ENCODE measurements around the gene KDM5B.
A peak's percentile ranks its signal among the peaks of the same experiment; 100 is the strongest.

The KDM5B gene

DNA sequence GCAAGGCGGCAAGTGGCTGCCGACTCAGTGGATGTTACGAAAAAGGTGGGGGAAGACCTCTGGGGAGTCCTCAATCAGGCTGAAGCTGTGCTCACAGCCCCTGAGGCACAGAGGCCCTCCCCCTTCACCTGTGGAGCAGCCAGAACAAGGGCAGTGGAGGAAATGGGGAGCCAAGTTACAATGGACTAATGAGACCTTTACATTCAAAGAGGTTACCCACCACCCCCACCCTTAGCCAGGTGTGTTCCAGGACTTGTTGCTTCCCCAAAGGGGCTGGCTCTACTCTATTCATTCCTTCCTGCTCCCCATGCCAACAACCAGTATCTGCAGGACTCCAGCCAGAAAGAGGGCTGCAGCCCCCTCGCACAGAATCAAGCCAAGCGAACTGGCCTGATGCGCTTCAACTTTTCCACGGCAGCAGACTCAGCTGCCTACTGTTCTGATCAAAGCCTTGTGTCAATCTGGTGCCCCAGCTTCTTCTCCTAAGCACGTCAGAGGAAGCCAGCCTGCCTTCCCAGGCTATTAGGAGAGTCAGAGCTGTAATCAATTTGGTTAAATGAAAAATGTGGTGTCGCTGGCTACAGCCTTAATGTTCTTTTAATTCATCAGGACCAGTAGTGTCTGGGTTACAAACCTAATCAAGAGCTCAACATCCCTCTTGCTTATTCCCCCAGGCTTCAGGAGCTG is 96.1 kb downstream of the KDM5B start:
- DNase-seq (ENCODE audit: low read depth in 2 of 2) = no peak

DNA sequence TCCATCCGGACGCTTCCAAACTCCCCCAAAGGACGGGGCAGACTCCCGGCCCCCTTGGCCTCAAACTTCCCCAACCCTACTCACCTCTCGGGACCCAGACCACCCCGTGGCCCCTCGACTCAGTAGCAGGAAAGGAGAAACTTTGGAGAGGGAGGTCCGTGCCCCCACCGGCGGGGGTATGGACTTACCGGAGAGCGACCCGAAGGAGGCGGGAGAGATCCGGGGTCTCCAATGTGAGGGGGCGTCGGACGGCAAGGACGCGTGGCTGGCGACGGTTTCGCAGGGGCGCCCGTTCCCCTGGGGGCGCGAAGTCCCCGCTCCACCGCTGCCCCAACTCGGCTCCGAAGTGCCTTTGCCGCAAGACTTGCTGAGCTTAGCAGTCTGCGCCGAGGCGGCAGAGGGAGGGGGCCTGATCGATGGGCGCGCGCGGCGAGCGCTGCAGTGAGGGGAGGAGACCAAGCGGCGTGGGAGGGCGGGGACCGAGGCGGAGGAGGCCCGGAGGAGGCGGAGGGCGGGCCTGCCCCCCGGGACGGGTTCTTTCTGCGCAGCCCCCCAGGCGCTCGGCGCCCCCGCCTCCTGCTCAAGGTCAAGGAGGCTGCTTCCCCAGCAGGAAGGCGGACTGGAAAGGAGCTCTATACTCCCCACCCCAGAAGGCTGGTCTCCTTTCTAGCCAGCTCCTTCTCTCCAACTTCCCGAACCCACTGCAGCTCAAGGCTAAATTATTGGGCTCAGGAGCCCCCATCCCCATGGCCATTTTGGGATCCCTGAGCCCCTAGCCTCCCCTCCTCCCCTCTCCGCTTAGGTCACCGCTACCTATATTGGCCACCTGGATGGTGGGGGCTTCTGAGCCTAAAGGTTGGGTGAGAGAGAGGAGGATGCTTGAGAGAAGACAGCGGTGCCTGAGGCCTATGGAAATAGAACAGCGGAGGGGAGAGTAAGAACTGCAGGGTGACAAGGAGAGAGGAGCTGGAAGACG is 97.9 kb downstream of the KDM5B start, which contains the start of gene SYT2:
Gene SYT2 (minus strand): TSS at position 385 of the 976 bp plus-strand sequence. CDS start 104,682 bp downstream, outside the sequence.
- DNase-seq (ENCODE audit: low read depth in 2 of 2) = no peak

DNA sequence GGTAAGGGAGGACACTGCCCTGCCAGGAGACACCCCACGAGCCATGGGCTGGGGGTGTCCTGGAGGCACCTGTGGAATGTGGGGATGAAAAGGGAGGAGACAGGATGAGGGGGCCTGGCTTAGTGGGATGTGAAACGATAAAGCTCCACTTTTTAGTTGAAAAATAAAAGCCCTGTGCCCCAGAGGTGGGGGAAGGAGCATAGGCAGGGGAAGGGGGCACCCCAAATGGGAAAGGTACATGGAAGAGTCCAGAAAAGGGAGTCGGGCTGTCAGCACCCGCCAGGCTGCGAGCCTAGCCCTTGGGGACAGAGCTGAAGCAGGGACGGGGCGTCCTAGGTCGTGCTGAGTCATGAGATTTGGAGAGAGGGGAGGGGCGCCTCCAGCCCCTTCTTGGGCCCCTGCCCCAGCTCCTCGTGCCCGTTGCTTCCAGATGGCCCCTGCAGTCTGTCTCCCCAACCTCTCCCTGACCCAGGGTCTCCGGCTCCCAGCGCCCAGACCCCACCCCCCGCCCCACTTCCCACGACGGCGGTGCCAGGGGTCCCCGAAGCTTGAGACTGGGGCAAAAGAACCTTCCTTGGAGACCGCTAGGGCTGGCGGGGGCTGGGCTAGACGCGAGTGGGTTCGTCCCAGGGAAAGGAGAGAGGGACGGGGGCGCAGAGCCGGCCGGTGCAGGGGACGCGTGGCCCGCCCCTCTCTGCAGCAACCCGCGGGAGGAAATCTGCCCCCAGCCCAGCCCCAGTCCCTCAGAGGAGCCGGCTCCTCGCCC is 98.8 kb downstream of the KDM5B start:
- DNase-seq (ENCODE audit: low read depth in 2 of 2) = no peak

DNA sequence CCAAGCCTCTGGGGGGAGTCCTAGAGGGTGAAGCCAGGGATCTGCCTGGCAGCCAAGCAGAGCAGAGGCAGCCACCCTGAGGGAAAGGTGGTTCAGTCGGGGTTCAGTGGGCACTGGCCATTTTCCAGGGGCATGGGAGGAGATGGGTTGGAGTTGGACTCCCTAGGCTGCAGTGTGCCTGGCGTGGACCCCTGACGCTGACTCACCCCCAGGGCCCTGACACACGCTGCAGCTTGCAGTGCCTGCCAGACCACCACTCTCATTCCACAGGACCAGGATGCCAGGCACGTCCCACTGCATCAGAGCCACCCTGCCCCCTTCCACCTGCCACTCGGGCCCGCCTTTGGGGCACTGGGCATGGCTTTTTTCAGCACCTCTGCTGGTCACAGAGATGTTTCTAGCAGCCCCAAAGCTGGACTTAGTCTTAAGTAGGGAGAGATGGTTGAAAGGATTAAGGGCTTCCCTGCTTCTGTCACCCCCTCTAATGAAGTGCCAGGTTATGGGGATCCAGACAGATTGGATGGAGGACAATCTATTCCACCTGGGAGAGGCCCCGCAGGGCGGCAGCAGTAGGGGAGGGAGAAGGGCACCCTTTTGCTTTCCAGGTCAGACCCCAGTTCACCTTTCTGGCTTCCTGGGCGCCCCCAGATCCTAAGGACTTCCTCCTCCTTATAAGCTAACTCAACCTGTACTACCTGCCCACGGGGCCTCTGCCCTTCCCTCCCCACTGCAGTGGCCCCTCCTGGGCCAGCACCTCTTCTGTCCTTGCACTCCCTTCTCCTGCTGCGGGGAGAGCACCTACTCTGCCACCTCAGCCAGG is 99.6 kb downstream of the KDM5B start:
- no peak for DNase-seq (ENCODE audit: low read depth in 2 of 2)

DNA sequence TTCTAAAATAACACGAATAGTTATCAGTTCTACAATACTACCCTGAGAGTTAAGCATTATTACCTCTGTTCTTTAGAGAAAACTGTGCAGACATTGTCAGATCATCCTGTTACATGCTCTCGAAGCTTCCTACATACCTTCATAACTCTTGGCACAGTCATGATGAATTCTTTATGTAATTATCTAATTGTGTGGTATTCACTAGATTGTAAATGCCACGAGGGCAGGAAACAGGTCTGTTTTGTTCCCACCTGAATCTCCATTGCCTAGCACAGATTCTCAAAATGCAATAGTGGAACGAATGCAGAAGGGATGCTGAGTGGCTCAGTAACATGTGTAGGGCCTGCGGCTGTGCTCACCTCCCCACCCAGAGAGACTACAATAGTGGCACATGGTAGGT is 101.4 kb downstream of the KDM5B start:
- no peak for DNase-seq (ENCODE audit: low read depth in 2 of 2)

DNA sequence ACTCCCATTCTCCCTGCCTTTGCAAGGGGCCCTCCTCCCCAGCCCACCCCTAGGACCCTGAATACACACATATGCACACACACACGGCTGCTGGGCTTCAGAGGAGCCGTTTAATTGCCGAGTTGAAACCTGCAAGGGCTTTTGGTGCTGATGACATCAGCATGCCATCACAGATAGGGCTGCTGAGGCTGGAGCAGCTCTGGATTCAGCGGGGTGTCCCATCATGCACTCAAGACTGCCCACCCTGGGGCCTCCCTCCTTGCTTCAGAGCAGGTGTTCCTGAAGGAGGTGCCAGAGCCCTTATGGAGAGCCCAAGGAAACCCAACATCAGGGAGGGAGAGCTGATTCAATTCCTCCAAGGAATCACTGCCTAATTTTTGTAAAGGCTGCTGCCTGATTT is 103.6 kb downstream of the KDM5B start:
- no peak for DNase-seq (ENCODE audit: low read depth in 2 of 2)

DNA sequence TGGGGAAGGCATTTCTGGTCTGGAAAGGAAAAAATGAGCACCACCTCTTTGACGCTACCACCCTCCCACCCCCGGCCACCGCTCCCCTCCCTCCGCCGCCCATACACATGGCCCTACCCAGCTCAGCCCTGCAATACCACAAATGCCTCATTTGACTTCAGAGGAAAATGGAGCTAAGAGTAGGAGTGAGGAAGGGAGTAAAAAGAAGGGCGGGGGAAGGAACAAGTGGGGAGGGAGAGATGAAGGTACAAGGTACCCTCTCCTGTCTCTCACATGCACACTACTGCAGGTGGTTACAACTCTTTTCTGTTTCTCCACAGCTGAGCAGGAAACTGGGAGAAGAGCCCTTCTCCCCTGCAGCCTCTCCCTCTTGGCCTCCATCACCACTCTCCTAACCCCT is 105.0 kb downstream of the KDM5B start:
- no peak for DNase-seq (ENCODE audit: low read depth in 2 of 2)

DNA sequence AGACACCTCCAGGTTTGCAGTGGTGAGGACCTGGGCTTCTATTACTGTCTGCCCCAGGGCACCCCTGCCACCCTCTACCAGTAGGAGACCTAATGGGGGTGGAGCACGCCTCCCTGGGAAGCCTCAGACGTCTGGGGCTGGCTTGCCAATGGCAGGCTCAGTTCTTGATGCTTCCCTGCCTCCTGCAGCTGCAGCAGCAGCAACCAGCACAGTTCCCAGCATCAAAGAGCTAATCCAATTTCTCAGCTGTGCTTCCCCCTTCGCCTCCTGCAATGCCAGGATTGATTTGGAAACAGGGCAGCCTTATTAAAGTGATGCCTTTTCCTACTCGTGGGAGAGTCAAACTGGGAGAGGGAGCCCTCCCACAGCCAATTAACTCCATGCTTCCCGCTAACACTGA is 106.1 kb downstream of the KDM5B start:
- no peak for DNase-seq (ENCODE audit: low read depth in 2 of 2)

DNA sequence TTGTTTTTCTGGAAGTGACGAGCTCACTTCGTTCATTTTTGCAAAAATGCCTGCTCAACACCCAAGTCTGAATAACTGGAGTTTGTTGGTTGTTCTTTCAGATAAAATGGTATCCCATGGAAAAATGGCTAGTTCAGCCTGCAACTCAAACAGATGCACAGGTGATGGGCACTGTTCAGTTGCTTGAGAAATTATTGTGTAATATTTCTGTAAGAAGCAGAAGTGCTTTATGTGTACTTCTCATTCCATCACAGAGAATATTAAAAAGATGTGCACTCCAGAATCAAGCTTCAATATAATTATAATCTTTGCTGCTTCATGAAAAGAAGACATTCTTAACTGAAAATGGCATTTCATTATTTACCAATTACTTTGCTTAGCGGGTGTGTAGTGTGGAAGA is 107.0 kb downstream of the KDM5B start:
- DNase-seq (ENCODE audit: low read depth in 2 of 2) = no peak

DNA sequence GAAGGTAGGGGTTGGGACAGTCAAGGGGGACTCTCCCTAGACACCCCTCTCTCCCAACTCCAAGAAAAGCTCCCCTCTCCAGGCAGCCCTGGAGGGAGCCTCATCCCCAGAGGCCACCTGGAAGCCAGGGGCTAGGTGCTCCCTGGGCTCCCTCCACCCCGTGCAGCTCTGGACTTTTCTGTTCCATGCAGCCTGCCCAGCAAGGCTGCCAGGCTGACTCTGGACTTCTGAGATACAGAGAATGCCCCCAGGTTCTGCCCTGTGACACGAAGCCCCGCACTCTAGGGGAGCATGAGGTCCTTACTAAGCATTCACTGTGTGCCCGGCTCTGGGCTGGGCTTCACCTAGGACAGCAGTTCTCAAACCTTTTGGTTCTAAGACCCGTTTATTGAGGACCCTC is 108.2 kb downstream of the KDM5B start:
- DNase-seq (ENCODE audit: low read depth in 2 of 2) = no peak

DNA sequence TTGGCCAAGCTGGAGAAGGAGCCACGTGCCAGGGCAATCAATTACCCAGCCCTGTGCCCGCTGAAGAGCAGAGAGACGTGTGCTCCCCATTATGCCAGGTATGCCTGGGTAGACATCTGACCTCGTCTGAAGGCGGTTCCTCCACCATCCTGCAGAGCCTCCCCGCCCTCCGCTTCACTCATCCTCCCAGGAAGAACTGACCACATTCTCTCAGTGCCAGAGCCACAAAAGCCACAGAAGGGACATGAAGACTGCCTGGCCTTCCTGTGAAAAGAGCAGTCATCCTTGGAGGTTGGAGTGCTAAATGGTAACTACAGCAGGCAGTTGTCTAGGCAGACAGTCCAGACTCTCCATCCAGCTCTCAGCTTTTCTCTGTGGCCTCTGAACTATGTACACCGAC is 109.9 kb downstream of the KDM5B start:
- no peak for DNase-seq (ENCODE audit: low read depth in 2 of 2)

DNA sequence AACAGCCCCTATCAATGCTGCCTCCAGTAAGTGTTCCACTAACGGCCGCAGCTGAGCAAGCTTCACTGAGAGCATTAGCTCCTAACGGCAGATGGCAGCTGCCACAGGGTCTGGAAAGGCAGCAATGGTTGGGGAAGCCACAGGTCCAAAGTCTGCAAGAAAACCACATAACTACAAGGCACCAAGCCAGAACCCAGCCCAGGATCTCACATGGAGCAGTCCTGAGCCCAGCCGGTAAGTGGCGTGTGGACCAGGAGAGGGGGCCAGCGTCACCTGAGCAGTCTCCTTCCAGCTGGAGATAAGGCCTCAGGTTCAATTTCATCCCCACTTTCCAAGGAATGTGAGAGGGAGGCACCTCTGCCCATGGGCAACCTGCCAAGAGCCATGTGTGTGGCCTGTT is 111.2 kb downstream of the KDM5B start:
- no peak for DNase-seq (ENCODE audit: low read depth in 2 of 2)

DNA sequence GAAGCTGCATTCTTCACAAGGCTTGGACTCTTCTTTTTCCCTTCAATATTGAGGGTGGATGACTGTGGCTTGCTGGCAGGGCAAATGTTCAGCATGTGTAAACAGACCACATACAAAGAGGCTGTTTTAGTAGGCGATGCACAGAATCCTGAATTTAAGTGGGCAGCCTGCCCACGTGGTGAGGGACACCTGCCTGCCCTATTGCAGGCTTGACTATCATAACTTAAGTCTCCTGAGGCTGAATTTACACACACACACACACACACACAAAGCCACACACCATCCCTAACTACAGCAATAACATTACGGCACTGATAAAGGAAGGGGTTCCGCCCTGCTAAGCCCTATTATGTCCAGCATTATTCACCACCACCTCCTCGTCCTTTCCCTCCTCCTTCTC is 113.9 kb downstream of the KDM5B start:
- no peak for DNase-seq (ENCODE audit: low read depth in 2 of 2)

DNA sequence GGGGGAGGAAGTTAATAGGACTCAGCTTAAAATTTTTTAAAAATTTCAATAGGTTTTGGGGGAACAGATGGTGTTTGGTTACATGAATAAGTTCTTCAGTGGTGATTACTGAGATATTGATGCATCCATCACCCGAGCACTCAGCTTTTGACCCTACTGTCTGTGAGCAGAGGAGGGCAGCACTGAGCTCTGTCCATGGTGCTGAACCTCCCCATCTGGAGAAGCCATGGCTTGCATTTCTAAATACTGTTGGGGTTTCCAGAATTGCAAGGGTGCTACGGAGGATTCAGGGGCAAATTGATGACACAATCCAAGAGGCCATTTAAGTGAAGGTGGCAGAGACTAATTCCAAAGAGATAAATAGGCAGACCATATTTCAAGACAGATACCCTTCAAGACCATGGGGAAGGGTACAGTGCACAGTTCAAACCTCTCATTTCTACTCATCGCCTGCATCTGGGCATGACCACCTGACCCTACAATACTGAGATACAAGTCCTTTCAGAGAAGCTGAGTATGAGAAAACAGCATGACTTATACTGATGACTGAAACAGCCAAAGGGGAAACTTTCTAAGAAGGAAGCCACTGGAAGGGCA is 115.2 kb downstream of the KDM5B start:
- DNase-seq (ENCODE audit: low read depth in 2 of 2) = peak; percentile 36 to 37

DNA sequence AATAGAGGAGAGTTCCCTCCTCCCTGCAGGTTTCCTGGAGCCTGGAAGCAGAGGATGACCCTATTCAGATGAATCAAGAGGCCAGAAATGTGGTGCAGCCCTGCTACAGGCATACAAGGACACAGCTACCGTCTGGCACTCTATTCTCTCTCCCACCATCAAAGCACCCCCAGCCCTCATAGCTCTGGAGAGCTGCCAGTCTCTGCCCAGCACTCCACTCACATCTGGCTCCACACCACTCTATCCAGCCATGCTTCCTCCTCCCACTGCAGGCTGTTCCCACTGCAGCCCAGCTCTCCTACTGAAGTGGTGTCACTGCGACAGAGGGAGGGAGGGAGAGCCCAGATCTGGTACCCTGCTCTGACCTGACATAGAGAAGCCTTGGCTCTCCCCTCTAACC is 116.4 kb downstream of the KDM5B start:
- DNase-seq (ENCODE audit: low read depth in 2 of 2) = no peak

DNA sequence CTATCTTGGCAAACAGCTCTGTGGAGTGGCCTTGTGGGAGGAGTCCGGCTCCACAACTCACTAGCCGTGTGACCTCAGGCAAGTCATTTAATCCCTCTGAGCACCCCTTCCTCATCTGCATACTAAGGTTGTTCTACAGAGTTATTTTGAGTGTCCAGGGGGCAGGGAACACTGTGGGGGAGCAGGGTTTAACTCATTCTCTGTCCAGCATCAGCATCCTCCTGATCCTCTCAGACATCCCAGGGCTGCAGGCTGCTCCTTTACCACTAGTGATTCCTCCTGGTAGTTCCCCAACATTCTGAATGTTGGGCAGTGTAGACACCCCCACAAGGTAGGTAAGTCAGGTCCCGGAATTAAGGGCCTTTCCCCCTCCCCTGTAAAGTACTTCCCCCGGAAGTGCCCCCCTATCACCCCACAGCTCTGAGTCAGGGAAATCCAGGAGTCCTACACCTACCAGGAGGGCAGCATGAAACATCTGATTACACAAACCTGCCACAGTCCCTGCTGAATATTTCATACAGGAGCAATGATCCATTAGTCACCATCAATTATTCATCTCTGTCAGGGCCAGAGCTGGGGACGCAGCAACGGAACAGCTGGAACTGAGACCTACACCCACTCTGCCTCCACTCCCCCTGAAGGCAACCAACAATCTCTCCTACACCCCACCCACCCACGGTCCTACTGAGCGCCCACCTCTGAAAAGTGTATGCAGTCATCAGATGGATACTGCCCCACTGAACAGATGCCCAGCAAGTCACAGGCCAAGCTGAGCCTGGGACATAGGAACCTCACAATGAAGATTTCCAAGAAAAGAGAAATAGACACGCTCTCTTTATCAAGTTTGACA is 118.5 kb downstream of the KDM5B start:
- DNase-seq (ENCODE audit: low read depth in 2 of 2) = no peak

DNA sequence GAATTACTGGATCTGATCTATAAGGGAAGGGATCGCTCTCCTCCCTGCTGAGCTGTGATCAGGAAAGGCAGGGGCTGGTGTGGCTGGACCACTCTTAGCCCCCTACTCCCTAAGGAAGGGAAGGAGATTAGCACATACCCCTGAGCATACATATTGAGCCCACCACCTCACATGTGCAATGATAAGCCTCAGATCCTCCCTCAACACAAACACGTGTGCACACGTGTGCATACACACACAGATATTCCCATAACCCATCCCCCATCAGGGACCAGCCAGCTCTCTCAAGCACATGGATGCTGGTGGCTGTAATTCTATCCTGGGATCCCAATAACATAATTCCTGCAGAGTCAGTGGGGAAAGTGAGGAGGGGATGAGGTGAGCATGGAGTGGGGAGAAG is 119.1 kb downstream of the KDM5B start:
- DNase-seq (ENCODE audit: low read depth in 2 of 2) = no peak

DNA sequence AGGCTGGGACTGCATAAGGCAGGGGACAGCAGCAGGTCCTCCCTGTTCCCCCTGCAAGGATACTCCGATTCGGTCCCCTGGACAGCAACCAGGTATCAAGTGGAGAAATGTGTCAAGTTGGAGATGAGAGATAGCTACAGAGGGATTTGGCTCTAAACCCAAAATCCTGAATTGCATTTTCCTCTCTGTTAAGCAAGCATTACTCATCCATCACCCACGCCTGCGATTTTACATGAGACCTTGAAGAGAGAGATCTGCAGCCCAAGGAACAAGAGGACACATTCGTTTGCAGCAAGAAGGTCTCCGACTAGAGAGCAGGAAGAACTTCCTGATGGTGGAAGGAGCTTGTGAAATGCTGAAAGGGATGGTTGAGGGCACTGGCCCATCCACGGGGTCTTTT is 119.8 kb downstream of the KDM5B start:
- DNase-seq (ENCODE audit: low read depth in 2 of 2) = no peak

DNA sequence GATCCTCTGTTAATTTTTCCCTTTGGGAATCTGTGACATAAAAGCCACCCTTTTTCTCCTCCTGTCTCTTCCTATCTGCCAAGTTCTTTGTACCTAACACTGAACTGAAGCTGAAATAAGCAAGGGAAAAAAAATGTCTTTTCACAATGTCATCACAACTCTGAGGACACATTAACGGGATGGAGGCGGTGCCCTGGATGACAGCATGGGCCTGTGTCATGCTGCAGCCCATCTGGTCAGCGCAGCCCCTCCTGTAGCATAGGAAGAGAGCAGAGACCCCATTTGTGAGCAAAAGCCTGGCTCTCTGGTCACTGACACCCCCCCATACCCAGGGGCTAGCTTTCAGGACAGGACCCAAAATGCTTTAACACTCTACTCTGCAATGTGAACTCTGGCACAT is 120.4 kb downstream of the KDM5B start:
- no peak for DNase-seq (ENCODE audit: low read depth in 2 of 2)

DNA sequence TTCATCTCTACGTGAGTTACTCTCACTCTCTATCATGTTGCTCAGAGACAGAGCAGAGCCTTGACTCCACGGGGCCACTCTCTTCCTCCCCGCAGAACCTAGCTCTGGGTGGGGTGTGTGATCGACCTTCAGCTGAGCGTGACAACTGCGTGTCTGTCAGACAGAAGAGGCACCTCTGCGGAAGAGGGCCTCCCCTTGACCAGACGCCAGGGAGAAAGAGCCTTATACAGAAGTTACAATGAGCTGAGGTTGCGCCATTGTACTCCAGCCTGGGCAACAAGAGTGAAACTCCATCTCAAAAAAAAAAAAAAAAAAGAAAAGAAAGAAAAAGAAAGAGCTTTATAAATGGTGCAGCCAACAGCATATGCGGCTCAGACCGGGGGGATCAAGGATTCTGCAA is 120.9 kb downstream of the KDM5B start:
- DNase-seq (ENCODE audit: low read depth in 2 of 2) = no peak

Measured in fibroblast of skin of left biceps (primary cell).